Ishikawa (cell line): ENCODE measurements around the gene PRKCD.

Experiments used
- CEBPB ChIP-seq: IDR thresholded peaks from 2 replicates; pipeline ENCODE4 v1.6.1; 2012
- EP300 ChIP-seq: IDR thresholded peaks from 2 replicates; pipeline ENCODE4 v1.6.1; 2012; ENCODE audit warnings: borderline replicate concordance
- NFIC ChIP-seq: IDR thresholded peaks from 2 replicates; pipeline ENCODE4 v1.6.1; 2012
- RAD21 ChIP-seq: IDR thresholded peaks from 2 replicates; pipeline ENCODE4 v1.6.1; 2012; ENCODE audit warnings: low read depth
- YY1 ChIP-seq: IDR thresholded peaks from 2 replicates; pipeline ENCODE4 v1.6.1; 2012; ENCODE audit warnings: low read depth
- ZBTB7A ChIP-seq: IDR thresholded peaks from 2 replicates; pipeline ENCODE4 v1.6.1; 2012; ENCODE audit warnings: low read depth
- TF ChIP-seq, protein P1 (sequence below): IDR thresholded peaks from 2 replicates; pipeline ENCODE4 v1.6.1; 2012; ENCODE audit warnings: low read depth, mild to moderate bottlenecking

DNA sequence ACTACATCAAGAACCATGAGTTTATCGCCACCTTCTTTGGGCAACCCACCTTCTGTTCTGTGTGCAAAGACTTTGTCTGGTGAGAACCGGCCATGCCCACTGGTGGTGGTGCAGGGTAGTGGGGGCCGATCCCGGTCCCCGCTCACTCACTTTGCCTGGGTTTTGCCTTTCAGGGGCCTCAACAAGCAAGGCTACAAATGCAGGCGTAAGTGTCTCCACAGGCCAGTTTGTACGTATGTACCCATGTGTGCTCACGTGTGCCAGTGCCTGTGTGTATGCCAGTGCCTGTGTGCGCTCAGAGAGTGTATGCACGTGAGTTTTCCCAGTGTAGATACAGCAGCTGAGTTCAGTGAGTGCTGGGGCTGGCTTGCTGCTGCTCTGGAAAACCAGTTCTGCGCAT is 20.5 kb downstream of the PRKCD start:
- no peak for TF ChIP-seq EP300
- no peak for TF ChIP-seq ZBTB7A
- TF ChIP-seq CEBPB, result no peak
- no peak for TF ChIP-seq NFIC
- TF ChIP-seq, protein P1, sequence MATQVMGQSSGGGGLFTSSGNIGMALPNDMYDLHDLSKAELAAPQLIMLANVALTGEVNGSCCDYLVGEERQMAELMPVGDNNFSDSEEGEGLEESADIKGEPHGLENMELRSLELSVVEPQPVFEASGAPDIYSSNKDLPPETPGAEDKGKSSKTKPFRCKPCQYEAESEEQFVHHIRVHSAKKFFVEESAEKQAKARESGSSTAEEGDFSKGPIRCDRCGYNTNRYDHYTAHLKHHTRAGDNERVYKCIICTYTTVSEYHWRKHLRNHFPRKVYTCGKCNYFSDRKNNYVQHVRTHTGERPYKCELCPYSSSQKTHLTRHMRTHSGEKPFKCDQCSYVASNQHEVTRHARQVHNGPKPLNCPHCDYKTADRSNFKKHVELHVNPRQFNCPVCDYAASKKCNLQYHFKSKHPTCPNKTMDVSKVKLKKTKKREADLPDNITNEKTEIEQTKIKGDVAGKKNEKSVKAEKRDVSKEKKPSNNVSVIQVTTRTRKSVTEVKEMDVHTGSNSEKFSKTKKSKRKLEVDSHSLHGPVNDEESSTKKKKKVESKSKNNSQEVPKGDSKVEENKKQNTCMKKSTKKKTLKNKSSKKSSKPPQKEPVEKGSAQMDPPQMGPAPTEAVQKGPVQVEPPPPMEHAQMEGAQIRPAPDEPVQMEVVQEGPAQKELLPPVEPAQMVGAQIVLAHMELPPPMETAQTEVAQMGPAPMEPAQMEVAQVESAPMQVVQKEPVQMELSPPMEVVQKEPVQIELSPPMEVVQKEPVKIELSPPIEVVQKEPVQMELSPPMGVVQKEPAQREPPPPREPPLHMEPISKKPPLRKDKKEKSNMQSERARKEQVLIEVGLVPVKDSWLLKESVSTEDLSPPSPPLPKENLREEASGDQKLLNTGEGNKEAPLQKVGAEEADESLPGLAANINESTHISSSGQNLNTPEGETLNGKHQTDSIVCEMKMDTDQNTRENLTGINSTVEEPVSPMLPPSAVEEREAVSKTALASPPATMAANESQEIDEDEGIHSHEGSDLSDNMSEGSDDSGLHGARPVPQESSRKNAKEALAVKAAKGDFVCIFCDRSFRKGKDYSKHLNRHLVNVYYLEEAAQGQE, result no peak
- TF ChIP-seq RAD21, result no peak
- TF ChIP-seq YY1, result no peak
